HuH-7.5 (cell line): ENCODE measurements around the gene RAB22A.
A peak's percentile ranks its signal among the peaks of the same experiment; 100 is the strongest.

ENCODE experiments used
- DNase-seq: peaks from one replicate; pipeline ENCODE4 v3.0.0; 2011; ENCODE audit warnings: low spot score

RAB22A gene

GRCh38 chr20:58309591-58310290 is at the start of gene RAB22A:
RAB22A (plus strand) TSS chr20:58309715; CDS start chr20:58309977, 262 bp downstream.
- DNase-seq: peak; percentile 82

GRCh38 chr20:58260006-58260405 is 49.5 kb upstream of the RAB22A start:
- DNase-seq: no peak

GRCh38 chr20:58261660-58262059 is 47.9 kb upstream of the RAB22A start:
- DNase-seq: no peak

DNA sequence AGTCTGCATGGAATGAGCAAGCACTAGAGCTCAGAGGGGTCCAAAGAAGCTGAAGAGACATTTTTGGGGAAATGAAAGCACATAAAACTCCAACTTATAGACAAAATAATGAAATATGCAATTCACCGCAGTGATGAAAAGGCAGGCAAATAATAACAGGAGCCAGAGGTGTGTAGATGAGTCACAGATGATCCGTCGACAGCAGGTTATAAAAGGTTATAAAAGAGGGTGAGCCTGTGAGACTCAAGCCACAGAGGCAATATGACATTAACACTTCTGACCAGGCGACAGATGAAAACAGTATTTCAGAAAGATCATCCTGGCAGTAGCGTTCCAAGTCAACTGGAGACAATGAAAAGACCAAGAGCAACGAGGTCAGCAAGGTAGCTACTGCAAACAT is 45.2 kb upstream of the RAB22A start:
- DNase-seq: no peak

DNA sequence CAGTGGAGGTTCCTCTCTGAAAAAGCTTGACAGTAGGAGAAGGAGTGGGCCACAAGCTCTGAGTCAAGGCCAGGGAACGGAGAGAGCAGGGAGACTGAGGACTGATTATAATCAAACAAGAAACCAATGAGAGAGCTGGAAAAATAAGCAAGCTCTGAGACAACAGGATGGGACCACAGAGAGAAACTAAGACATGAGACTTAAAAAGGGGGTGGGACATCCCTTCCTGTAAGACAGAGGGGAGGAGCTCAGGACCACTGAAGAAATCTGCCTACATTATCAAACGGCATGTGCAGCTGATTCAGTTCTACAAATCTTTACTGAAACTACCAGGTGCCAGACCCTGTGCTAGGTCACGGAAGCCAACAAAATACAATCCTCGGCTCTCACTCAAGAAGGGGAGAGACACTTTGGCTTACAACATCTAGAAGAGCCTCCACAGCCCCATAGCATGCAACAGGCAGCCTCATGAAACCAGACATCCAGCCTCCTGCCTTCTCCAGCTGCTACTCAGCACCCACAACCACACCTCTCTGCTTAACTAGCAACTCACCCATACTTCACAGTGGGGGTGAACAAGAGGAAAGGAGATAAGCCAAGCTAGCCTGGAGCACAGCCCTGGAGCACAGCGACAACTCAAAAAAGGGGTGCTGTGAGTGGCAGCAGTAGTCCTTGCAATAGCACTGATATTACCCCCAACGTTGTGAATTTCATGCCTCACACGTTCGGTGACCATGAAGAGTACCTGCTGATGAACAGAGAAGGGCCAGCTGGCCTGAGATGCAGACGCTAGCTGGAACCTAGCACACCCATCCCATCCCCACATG is 41.9 kb upstream of the RAB22A start:
- DNase-seq: no peak

GRCh38 chr20:58268421-58268821 is 41.1 kb upstream of the RAB22A start:
- DNase-seq: no peak

GRCh38 chr20:58268936-58269619 is 40.4 kb upstream of the RAB22A start:
- DNase-seq: no peak

- no peak for DNase-seq
Measured at GRCh38 chr20:58271606-58272351, 37.7 kb upstream of the RAB22A start.

- DNase-seq: no peak
Measured at GRCh38 chr20:58274384-58274783, 35.1 kb upstream of the RAB22A start.

GRCh38 chr20:58277107-58277506 is 32.4 kb upstream of the RAB22A start:
- no peak for DNase-seq

DNA sequence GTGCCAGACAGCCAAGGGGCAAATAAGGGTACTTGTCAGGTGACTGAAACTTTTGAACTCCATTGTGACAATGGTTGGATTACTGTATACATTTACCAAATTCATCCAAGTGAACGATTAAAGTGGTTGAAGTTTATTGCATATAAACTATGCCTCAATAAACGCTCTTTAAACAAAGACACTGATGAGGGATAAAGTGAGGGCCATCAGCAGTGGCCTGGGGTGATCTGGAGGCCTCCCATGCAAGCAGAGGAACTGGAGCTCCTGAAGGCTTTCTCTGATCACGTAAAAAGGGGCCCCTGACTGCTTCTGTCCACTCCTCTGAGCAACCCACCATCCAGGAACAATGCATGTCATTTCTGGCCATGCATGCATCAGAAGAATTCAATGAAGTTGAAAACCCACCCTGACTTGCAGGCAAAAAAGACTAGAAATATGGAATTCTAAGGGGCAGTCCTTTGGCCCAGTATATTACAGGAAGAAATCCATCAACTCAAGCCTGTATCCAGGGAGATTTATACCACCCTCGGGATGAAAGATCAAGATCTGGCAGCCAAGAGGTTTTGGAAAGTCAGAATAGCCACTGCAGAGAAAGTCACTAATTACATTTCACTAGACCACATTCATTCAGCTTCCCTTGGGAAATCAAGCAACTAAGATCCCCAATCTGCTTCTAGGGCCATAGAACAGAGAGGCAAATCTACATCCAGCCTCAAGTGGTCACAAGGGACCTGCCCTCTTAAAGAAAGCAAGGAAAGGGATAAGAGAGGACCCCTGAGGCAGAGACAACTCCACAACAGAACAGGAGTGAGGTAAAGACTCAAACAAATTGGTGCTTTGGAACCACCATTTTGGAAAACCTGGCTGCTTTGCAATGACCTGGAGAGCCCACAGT is 31.7 kb upstream of the RAB22A start:
- no peak for DNase-seq

GRCh38 chr20:58286729-58287128 is 22.8 kb upstream of the RAB22A start:
- DNase-seq: no peak

- DNase-seq: no peak
Measured at GRCh38 chr20:58287638-58288037, 21.9 kb upstream of the RAB22A start.

- DNase-seq: no peak
Measured at GRCh38 chr20:58289143-58289542, 20.4 kb upstream of the RAB22A start.

DNA sequence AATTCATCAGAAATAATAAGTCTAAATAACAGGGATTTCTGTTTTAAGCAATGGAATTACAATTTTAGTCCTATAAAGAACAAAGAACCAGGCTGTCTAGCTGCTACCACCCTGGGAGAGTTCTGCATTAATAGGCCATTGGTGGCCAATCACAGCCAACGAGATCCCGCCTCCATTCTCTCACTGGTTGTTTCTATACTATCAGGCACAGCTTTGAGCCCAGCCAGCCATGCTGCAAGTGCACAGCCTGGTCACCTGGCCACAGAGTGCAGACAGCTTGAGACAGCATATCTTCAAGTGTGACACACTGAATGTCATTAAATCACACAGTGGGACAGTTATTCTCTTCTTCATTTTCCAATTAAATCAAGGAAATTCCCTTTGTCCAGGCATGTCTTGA is 16.1 kb upstream of the RAB22A start:
- no peak for DNase-seq

- DNase-seq: no peak
Measured at GRCh38 chr20:58294497-58295455, 14.7 kb upstream of the RAB22A start.

DNA sequence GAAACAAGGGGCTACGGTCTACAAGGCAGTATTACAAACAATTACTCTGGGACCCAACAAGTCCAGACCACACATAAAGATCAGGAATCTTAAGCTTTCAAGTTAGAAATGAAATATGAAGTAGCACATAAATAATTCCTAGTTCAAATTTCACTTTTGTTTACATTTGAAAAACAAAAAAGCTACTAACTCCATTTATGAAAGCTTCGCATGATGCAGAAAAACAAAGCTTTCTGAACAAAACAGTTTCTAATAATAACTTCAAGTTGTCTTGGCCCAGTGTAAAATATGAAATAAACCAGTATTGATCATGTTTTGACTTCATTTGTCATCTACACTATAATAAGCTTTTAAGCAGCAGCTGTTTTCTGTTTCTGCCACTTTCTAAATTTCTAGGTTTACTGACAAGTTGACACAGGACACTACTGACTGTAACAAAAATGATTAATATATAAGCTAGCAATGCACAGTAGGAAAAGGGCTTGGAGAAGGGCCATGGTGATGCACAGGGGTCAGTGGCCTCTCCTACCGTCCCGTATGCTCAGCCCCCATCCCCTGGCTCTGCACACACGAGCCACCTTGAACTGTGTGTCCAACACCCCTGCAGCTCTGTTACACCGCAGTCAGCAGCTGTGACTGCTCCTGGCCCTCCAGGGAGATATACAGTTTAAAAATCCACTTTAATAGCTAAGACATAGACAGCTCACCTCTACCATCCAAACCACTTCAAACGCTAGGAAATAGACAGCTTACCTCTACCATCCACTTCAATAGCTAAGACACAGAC is 13.3 kb upstream of the RAB22A start:
- DNase-seq: no peak

DNA sequence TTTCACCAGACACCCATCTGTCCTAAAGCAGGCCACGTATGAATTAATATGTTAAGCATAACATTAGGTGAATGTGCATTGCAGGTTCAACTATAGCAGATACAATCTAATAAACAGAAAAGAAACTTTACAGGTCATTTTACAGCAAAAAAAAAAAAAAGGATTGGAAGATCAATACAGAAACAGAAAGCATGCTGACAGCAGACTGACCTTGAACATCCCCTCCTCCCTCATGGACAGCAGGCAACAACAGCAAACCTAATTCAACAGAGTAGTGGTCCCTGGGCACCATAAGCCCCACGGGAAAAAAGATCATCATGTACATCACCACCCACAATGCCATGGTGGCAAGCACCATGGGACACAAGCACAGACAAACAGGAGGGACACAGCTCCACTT is 12.1 kb upstream of the RAB22A start:
- no peak for DNase-seq

DNA sequence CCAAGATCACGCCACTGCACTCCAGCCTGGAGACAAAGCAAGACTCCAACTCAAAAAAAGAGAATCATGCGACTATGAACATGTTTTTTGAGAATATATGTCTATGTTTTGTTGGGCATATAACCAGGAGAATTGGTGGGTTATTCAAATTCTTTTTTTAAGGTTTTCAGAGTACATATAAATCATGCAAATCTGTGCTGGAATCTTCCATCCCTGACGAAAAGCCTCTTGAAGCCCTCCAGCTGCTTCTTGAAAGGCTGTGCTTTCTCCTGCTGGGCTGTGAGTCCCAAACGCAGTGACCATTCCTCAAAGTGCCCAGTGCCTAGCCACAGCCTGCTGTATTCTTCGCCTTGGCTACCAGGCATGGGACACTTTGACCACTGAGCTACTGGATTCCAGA is 9.2 kb upstream of the RAB22A start:
- DNase-seq: no peak
